ENCODE results near the gene IDH3G. TPM values are rescaled to one million over a fixed set of nuclear protein-coding genes. Genes with fewer than 3 reads are reported as not detected.
"Not testable (repeated sequence)": the region's sequence is repeated elsewhere in the genome, so short reads cannot be mapped to it uniquely, and the experiment has no call there.

Gene IDH3G
- total and polyA plus RNA-seq, 9 donors, result 30.6 to 62.4 (median 53.9) TPM

DNA sequence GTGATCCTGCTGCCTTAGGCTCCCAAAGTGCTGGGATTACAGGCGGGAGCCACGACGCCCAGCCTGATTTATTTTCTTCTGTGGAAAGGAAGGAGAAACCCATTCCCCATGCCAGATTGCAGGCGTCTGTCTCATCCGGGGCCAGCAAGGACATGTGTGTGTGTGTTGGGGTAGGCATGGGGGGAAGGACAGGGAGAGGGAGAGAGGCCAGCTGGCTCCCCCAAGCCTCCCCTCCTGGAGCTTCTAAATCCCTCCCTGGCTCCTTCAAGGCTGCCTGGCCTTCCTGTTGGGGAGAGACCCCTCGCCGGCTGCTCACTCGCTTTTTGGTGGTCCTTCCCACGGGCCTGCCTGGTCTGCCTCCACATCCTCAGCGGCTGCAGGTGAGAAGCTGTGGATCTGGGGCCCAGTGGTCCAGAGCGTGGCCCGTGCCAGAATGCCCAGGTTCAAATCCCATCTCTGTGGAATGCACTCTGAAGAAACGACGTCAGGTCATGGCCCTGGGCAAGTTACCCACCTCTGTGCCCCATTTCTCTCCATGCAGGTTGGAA, 31.5 kb downstream of the IDH3G start:
- 81% methylated on average over 9 of the region's 14 CpGs for WGBS (ENCODE audit: insufficient coverage)
- no peak overlapping the region for H3K27ac ChIP-seq (ENCODE audit: low read length)
- peaks cover 14% of the 10 kb centered on the region for H3K4me1 ChIP-seq (ENCODE audit: control insufficient read depth, insufficient read depth, low read length)
- H3K9me3 ChIP-seq (replicated peaks; ENCODE audit: control insufficient read depth, low read depth, low read length), result no peaks in the 10 kb centered on the region
- no peak overlapping the region for H3K4me3 ChIP-seq (ENCODE audit: low read length)
- H3K27me3 ChIP-seq (ENCODE audit: control insufficient read depth, insufficient read depth, low read length), result peaks cover 2% of the 10 kb centered on the region
- no peak for DNase-seq
- no peaks in the 10 kb centered on the region for H3K36me3 ChIP-seq (ENCODE audit: control insufficient read depth, insufficient read depth, low read length)

- Histone ChIP-seq H3K36me3 (ENCODE audit: control insufficient read depth, insufficient read depth, low read length) (no peaks in the 10 kb centered on the region), H3K4me3 (ENCODE audit: low read length) (no peak overlapping the region), H3K9me3 (replicated peaks; ENCODE audit: control insufficient read depth, low read depth, low read length) (no peaks in the 10 kb centered on the region), H3K4me1 (ENCODE audit: control insufficient read depth, insufficient read depth, low read length) (peaks cover 12% of the 10 kb centered on the region), H3K27ac (ENCODE audit: low read length) (no peak overlapping the region), H3K27me3 (ENCODE audit: control insufficient read depth, insufficient read depth, low read length) (peaks cover 4% of the 10 kb centered on the region)
- 75% methylated on average over 12 of the region's 15 CpGs for WGBS (ENCODE audit: insufficient coverage)
- no peak for DNase-seq
Measured at GRCh38 chrX:153761863-153762262, 32.3 kb downstream of the IDH3G start.

GRCh38 chrX:153755136-153755535, 39.0 kb downstream of the IDH3G start:
- no CpG with 5 or more reads among the region's 1 CpG for WGBS (ENCODE audit: insufficient coverage)
- Histone ChIP-seq H3K9me3 (replicated peaks; ENCODE audit: control insufficient read depth, low read depth, low read length) (no peaks in the 10 kb centered on the region), H3K4me3 (ENCODE audit: low read length) (no peak overlapping the region), H3K36me3 (ENCODE audit: control insufficient read depth, insufficient read depth, low read length) (no peaks in the 10 kb centered on the region), H3K27ac (ENCODE audit: low read length) (no peak overlapping the region), H3K27me3 (ENCODE audit: control insufficient read depth, insufficient read depth, low read length) (peaks cover 5% of the 10 kb centered on the region), H3K4me1 (ENCODE audit: control insufficient read depth, insufficient read depth, low read length) (no peaks in the 10 kb centered on the region)
- no peak for DNase-seq

- Histone ChIP-seq H3K4me1 (ENCODE audit: control insufficient read depth, insufficient read depth, low read length) (no peaks in the 10 kb centered on the region), H3K27ac (ENCODE audit: low read length) (no peak overlapping the region), H3K27me3 (ENCODE audit: control insufficient read depth, insufficient read depth, low read length) (peaks cover 3% of the 10 kb centered on the region), H3K4me3 (ENCODE audit: low read length) (no peak overlapping the region), H3K9me3 (replicated peaks; ENCODE audit: control insufficient read depth, low read depth, low read length) (no peaks in the 10 kb centered on the region), H3K36me3 (ENCODE audit: control insufficient read depth, insufficient read depth, low read length) (no peaks in the 10 kb centered on the region)
- DNase-seq, result no peak
- 48% methylated on average over 8 of the region's 12 CpGs for WGBS (ENCODE audit: insufficient coverage)
Measured at GRCh38 chrX:153750127-153750774, 43.9 kb downstream of the IDH3G start.

- not testable (repeated sequence) for H3K4me3 ChIP-seq (ENCODE audit: low read length); H3K9me3 ChIP-seq (replicated peaks; ENCODE audit: control insufficient read depth, low read depth, low read length); H3K27ac ChIP-seq (ENCODE audit: low read length); DNase-seq; H3K27me3 ChIP-seq (ENCODE audit: control insufficient read depth, insufficient read depth, low read length); H3K36me3 ChIP-seq (ENCODE audit: control insufficient read depth, insufficient read depth, low read length); H3K4me1 ChIP-seq (ENCODE audit: control insufficient read depth, insufficient read depth, low read length)
- 82% methylated on average over 7 of the region's 7 CpGs for WGBS (ENCODE audit: insufficient coverage)
Measured at GRCh38 chrX:153749017-153749416, 45.2 kb downstream of the IDH3G start.

DNA sequence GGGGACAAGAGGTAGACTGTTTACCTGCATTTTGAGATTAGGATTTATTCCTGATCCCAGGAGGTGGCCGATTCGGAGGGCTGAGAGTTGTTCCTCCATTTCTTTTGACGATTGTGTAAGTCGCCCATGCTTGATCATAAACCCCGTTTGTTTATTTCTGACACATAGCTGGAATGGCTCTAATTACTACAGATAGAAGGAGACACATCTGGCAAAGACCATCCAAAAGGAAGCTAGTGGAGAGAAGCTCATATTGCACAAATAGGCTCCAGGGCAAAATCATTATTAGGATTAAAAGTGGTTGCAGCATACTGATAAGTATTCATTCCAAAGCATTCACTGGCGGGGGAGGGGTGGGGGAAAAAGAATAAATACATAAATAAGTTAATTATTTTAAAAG, 47.2 kb downstream of the IDH3G start:
- H3K36me3 ChIP-seq (ENCODE audit: control insufficient read depth, insufficient read depth, low read length); H3K27me3 ChIP-seq (ENCODE audit: control insufficient read depth, insufficient read depth, low read length); H3K27ac ChIP-seq (ENCODE audit: low read length); DNase-seq; H3K4me3 ChIP-seq (ENCODE audit: low read length); H3K9me3 ChIP-seq (replicated peaks; ENCODE audit: control insufficient read depth, low read depth, low read length): not testable (repeated sequence)
- peaks cover 16% of the 10 kb centered on the region for H3K4me1 ChIP-seq (ENCODE audit: control insufficient read depth, insufficient read depth, low read length)
- 59% methylated on average over 3 of the region's 6 CpGs for WGBS (ENCODE audit: insufficient coverage)

DNA sequence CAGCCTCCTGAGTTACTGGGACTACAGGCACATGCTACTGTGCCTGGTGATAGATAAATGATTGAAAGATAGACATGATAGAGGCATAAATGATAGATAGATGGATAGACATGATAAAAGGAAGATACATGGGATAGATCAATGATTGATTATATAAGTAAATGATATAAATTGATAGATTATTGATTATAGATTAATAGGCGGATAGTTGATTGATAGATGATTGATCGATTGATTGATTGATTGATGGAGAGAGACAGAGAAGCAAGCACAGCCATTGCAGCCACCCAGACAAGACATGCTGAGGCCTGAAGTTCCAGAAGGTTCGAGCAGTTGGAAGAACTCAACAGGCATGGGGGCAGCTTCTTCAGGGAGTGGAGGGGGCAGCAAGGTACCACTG, 47.8 kb downstream of the IDH3G start:
- WGBS (ENCODE audit: insufficient coverage), result 71% methylated on average over 3 of the region's 3 CpGs
- no peak overlapping the region for H3K27ac ChIP-seq (ENCODE audit: low read length)
- peaks cover 16% of the 10 kb centered on the region for H3K4me1 ChIP-seq (ENCODE audit: control insufficient read depth, insufficient read depth, low read length)
- H3K36me3 ChIP-seq (ENCODE audit: control insufficient read depth, insufficient read depth, low read length), result no peaks in the 10 kb centered on the region
- peaks cover 3% of the 10 kb centered on the region for H3K27me3 ChIP-seq (ENCODE audit: control insufficient read depth, insufficient read depth, low read length)
- H3K9me3 ChIP-seq (replicated peaks; ENCODE audit: control insufficient read depth, low read depth, low read length), result no peaks in the 10 kb centered on the region
- H3K4me3 ChIP-seq (ENCODE audit: low read length), result no peak overlapping the region
- DNase-seq, result no peak

DNA sequence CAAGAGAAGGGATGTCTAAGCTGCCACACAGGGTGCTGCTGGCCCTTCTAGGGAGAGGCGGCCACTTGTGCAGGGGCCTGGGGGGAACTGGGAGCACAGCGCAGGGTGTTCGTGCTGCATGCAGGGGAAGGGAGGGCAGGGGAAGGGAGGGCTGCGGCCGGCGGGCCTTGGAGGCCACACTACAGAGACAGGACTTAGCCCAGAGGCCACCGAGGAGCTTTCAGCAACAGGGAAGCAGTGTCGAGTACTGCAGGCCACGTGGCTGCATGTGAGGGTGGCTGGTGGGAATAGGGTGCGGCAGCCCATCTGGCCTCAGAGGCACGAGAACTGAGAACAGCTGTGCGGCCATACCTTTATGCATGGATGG, 49.1 kb downstream of the IDH3G start:
- H3K4me1 ChIP-seq (ENCODE audit: control insufficient read depth, insufficient read depth, low read length), result peaks cover 16% of the 10 kb centered on the region
- not testable (repeated sequence) for DNase-seq; H3K27ac ChIP-seq (ENCODE audit: low read length); H3K4me3 ChIP-seq (ENCODE audit: low read length); H3K9me3 ChIP-seq (replicated peaks; ENCODE audit: control insufficient read depth, low read depth, low read length); H3K36me3 ChIP-seq (ENCODE audit: control insufficient read depth, insufficient read depth, low read length); H3K27me3 ChIP-seq (ENCODE audit: control insufficient read depth, insufficient read depth, low read length)
- 52% methylated on average over 7 of the region's 12 CpGs for WGBS (ENCODE audit: insufficient coverage)

DNA sequence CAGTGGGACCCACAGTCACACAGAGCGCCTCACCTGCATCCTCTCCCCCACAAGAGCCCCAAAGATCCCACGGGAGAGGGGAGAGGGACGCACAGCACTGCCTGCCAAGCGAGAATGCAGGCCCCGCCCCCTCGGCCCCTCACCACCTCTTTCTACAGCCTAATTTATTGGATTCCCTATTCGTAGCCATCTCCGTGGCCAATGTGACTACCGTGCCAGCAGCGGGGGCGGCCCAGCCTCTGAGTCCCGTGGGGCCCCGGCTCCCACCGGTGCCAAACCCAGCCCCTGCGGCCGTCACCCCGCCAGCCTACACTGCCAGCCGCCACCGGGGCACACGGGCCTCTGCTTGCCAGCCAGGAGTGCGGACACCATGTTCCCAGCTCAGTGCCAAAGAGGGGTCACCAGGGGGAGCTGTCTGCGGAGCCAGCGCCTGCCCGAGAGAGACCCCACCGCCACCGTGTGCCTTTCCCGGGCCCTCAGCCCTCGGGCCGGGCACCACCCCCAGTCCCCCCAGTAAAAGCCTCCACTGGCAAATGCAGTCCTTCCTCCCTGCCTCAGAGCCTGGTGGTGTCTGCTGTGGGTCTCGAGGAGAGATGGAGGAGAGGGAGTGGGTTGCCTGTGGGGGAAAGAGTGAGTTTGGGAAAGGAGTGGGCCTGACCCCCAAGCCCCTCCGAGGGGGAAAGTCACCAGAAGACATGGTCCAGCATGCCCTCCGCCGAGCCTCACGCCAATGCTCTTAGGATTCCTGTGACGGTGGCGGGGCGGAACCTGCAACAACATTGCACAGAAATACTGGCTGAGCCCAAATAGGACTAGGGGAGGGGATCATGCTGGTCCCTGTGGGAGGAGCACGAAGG, 49.7 kb downstream of the IDH3G start:
- H3K4me3 ChIP-seq (ENCODE audit: low read length), result no peak overlapping the region
- WGBS (ENCODE audit: insufficient coverage), result 37% methylated on average over 31 of the region's 38 CpGs
- no peak overlapping the region for H3K27ac ChIP-seq (ENCODE audit: low read length)

DNA sequence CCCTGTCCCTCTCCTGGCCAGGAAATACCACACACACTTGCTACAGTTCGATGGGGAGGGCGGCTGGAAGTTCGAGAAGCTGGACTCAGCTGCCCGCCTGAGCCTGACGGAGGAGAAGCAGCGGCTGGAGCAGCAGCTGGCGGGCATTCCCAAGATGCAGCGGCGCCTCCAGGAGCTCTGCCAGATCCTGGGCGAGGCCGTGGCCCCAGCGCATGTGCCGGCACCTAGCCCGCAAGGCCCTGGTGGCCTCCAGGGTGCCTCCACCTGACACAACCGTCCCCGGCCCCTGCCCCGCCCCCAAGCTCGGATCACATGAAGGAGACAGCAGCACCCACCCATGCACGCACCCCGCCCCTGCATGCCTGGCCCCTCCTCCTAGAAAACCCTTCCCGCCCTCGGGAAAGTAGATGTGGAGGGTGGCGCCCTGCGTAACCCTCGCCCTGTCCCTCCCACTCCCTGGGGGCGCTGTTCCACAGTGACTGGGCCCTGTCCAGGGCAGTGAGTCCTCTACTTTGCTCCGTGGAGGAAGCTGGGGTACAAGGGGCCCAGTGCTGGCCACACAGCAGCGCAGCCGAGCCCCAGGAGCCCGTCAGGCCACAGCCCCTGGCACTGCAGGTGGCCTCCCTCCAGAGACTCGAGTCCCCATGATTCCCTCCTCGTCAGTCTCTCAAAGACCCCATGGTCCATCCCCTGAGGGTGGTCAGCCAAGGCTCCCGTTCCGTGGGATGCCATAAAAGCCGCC, 50.5 kb downstream of the IDH3G start:
- WGBS (ENCODE audit: insufficient coverage), result 33% methylated on average over 8 of the region's 35 CpGs
- not testable (repeated sequence) for H3K9me3 ChIP-seq (replicated peaks; ENCODE audit: control insufficient read depth, low read depth, low read length); H3K36me3 ChIP-seq (ENCODE audit: control insufficient read depth, insufficient read depth, low read length); H3K27ac ChIP-seq (ENCODE audit: low read length); H3K4me3 ChIP-seq (ENCODE audit: low read length); DNase-seq; H3K27me3 ChIP-seq (ENCODE audit: control insufficient read depth, insufficient read depth, low read length)
- H3K4me1 ChIP-seq (ENCODE audit: control insufficient read depth, insufficient read depth, low read length), result peaks cover 16% of the 10 kb centered on the region

More for the DNA sequence above, 49.7 kb downstream of the IDH3G start:
- no peaks in the 10 kb centered on the region for H3K27me3 ChIP-seq (ENCODE audit: control insufficient read depth, insufficient read depth, low read length)
- H3K4me1 ChIP-seq (ENCODE audit: control insufficient read depth, insufficient read depth, low read length), result peaks cover 16% of the 10 kb centered on the region
- no peaks in the 10 kb centered on the region for H3K36me3 ChIP-seq (ENCODE audit: control insufficient read depth, insufficient read depth, low read length)
- H3K9me3 ChIP-seq (replicated peaks; ENCODE audit: control insufficient read depth, low read depth, low read length), result no peaks in the 10 kb centered on the region
- DNase-seq, result no peak
